ENCODE measurements around the gene CTXND1.

Gene CTXND1

GRCh38 chr15:80154336-80154735 is 97.7 kb downstream of the CTXND1 start:
- DNase-seq (ENCODE audit: low spot score), result no peak
- TF ChIP-seq, protein P1, sequence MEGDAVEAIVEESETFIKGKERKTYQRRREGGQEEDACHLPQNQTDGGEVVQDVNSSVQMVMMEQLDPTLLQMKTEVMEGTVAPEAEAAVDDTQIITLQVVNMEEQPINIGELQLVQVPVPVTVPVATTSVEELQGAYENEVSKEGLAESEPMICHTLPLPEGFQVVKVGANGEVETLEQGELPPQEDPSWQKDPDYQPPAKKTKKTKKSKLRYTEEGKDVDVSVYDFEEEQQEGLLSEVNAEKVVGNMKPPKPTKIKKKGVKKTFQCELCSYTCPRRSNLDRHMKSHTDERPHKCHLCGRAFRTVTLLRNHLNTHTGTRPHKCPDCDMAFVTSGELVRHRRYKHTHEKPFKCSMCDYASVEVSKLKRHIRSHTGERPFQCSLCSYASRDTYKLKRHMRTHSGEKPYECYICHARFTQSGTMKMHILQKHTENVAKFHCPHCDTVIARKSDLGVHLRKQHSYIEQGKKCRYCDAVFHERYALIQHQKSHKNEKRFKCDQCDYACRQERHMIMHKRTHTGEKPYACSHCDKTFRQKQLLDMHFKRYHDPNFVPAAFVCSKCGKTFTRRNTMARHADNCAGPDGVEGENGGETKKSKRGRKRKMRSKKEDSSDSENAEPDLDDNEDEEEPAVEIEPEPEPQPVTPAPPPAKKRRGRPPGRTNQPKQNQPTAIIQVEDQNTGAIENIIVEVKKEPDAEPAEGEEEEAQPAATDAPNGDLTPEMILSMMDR (IDR thresholded peaks at IDR 0.05; ENCODE audit: extremely low read depth, missing control alignments), result no peak

DNA sequence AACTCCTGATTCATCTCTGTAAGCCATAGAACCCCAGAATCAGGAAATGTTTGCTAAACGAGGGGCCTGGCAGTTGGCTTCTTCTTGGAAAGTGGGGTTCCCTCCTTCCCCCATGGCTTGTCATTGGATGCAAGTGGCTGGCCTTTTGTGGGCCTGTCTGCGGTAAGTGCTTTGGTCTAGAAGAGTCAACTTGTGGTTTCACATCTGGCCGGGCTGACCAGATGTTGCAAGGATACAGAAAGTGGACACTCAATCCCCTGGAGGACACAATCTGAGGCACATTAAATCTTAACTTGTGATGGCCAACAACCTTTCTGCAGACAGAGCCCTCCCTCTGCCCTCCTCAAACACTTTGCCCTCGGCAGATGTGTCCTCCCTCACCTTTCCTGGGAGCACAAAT is 98.1 kb downstream of the CTXND1 start:
- no peak for DNase-seq (ENCODE audit: low spot score)
- TF ChIP-seq, protein P1 (IDR thresholded peaks at IDR 0.05; ENCODE audit: extremely low read depth, missing control alignments), result no peak

DNA sequence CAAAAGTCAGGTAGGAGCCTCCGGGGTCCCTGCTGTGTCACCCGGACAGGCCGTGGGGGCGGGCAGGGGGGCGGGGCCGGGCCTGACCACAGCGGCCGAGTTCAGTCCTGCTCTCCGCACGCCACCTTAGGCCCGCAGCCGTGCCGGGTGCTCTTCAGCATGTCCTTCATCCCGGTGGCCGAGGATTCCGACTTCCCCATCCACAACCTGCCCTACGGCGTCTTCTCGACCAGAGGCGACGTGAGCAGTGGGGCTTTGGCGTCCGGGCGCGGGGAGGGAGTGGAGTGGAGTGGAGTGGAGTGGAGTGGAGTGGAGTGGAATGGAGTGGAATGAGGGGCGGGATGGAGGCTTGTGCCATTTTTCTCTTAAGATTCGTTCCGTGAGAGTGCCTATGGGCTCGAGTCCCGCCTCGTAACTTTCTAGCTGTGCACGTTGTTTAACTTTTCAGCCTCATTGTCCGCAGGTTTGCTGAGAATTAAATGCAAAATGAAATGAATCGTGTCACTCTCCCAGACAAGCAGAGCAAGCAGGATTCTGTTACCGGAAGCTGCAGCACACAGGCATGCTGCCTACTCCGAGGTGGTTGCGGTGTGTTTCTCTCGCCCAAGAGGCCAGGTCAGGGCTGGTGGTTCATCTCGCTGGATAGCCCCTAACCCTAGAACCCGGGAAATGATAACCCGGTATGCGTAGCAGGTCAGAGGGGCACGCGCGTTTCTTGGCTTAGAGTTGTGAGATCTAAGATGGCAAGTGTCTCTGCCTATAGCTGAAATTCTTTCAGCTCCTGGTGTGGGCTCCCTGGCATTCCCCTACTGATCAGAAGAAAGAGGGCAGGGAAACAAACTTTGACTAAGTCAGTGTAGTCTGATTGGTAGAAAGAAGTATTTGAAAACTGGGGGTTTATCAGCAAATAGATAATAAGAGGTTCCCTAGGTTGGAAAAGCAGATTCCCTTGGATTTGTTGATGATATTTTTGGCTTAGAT is 98.8 kb downstream of the CTXND1 start, which contains the start of gene FAH:
TSS of gene FAH (plus strand) at position 104 of the 981 bp plus-strand sequence. CDS start at position 160, 56 bp downstream.
- TF ChIP-seq, protein P1 (IDR thresholded peaks at IDR 0.05; ENCODE audit: extremely low read depth, missing control alignments), result no peak
- DNase-seq (ENCODE audit: low spot score), result peak; percentile 34

DNA sequence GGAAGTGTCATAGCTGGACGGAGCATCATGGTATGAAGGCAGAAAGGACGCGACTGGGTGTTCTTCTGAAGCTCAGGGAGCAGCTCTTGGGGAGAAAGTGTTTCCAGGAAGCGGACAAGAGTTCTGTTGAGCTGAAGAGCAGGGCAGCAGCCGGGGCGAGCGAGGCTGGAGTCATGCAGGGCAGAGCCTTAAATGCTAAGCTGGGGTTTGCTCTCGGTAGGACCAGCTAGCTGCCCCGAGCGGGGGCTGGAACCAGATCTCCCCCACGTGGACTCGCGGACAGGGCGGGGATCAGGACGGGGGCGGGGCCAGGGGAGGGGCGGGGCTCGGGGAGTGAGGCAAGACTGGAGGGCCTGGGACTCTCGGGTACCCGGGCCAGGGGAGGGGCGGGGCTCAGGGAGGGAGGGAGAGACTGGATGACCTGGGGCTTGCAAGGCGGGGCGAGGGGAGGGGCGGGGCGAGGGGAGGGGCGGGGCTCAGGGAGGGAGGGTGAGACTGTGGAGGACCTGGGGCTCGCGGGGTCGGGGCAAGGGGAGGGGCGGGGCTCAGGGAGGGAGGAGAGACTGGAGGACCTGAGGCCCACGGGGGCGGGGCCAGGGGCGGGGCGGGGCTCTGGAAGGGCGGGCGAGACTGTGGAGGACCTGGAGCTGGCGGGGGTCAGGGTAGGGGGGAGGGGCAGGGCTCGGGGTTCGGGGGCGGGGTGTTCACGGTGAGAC is 99.7 kb downstream of the CTXND1 start:
- DNase-seq (ENCODE audit: low spot score), result peak; percentile 98
- TF ChIP-seq, protein P1 (IDR thresholded peaks at IDR 0.05; ENCODE audit: extremely low read depth, missing control alignments), result no peak

GRCh38 chr15:80151576-80151975 is 100.4 kb downstream of the CTXND1 start:
- TF ChIP-seq, protein P1 (IDR thresholded peaks at IDR 0.05; ENCODE audit: extremely low read depth, missing control alignments), result no peak
- no peak for DNase-seq (ENCODE audit: low spot score)

DNA sequence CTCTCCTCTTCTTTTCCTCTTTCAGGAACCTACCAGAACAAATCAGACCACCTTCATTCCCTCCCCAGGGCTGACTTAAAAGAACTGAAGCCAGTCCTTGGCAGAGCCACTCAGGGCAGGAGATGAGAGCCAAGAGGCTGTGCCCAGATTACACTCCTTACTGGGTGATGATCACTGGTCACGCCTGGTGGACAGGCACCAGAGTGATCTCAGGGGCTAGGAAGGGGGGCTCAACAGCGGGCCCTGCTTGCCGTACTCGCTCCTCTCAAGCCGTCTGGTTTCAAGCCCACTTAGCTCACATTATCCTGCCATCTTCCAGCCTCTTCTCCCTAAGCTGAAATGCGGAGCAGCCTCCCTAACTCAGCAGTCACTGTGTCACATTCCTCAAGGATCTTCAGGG is 100.9 kb downstream of the CTXND1 start:
- TF ChIP-seq, protein P1 (IDR thresholded peaks at IDR 0.05; ENCODE audit: extremely low read depth, missing control alignments), result no peak

More for the DNA sequence above, 100.9 kb downstream of the CTXND1 start:
- DNase-seq (ENCODE audit: low spot score), result no peak

All from GM20000 (cell line).